Parathyroid adenoma (tissue), 2 donors: ENCODE data around the gene TLR1.
A peak's percentile ranks its signal among the peaks of the same experiment; 100 is the strongest.

Source experiments
- H2AFZ ChIP-seq: fragments of 300-600 bp; sonication (generic); one replicate; pipeline ENCODE4 v1.7.0; 2017; ENCODE audit warnings: antibody characterized with exemption, mild to moderate bottlenecking
- H3K27ac ChIP-seq: fragments of 300-600 bp; sonication (generic); one replicate; pipeline ENCODE4 v1.7.0; 2017
- H3K27me3 ChIP-seq: fragments of 300-600 bp; sonication (generic); one replicate; pipeline ENCODE4 v1.7.0; 2017; ENCODE audit warnings: low read length; ENCODE audit not compliant: control insufficient read depth, insufficient read depth
- H3K36me3 ChIP-seq: fragments of 300-600 bp; sonication (generic); one replicate; pipeline ENCODE4 v1.7.0; 2017; ENCODE audit warnings: low read length; ENCODE audit not compliant: control insufficient read depth, insufficient read depth
- H3K4me1 ChIP-seq: fragments of 300-600 bp; sonication (generic); one replicate; pipeline ENCODE4 v1.7.0; 2017; ENCODE audit warnings: control low read depth
- H3K4me2 ChIP-seq: fragments of 300-600 bp; sonication (generic); one replicate; pipeline ENCODE4 v1.7.0; 2017; ENCODE audit warnings: low read length
- H3K4me3 ChIP-seq: fragments of 300-600 bp; sonication (generic); one replicate; pipeline ENCODE4 v1.7.0; 2017; ENCODE audit warnings: low read depth, low read length
- H3K79me2 ChIP-seq: fragments of 300-600 bp; sonication (generic); one replicate; pipeline ENCODE4 v1.7.0; 2017; ENCODE audit warnings: control low read depth
- H3K9ac ChIP-seq: fragments of 300-600 bp; sonication (generic); one replicate; pipeline ENCODE4 v1.7.0; 2017; ENCODE audit warnings: mild to moderate bottlenecking
- H3K9me3 ChIP-seq: fragments of 300-600 bp; sonication (generic); one replicate; pipeline ENCODE4 v1.7.0; 2017; ENCODE audit warnings: low read length; ENCODE audit not compliant: control insufficient read depth
- TF ChIP-seq, protein P1 (sequence below): fragments of 300-600 bp; sonication (generic); IDR thresholded peaks from one replicate; pipeline ENCODE4 v1.7.0; 2017; ENCODE audit warnings: antibody characterized with exemption, mild to moderate bottlenecking
- donor health status: primary hyperparathyroidism.

TLR1 gene

DNA sequence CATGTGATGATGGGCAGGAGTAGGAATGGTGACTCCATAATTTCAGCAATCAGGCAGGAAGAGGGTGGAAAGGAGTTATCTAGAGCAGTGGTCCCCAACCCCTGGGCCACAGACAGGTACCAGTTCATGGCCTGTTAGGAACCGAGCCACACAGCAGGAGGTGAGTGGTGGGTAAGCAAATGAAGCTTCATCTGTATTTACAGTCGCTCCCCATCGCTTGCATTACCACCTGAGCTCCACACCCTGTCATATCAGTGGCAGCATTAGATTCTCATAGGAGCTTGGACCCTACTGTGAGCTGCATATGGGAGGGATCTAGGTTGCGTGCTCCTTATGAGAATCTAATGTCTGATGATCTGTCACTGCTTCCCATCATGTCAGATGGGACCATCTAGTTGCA is 20.4 kb downstream of the TLR1 start:
- Histone ChIP-seq H3K4me1 (no peaks in the 10 kb centered on the region), H3K4me2 (no peak overlapping the region), H2AFZ (no peak overlapping the region), H3K36me3 (no peaks in the 10 kb centered on the region), H3K79me2 (no peaks in the 10 kb centered on the region), H3K27me3 (no peaks in the 10 kb centered on the region), H3K27ac (no peak overlapping the region), H3K9me3 (no peaks in the 10 kb centered on the region), H3K4me3 (no peak overlapping the region), H3K9ac (no peak overlapping the region)
- TF ChIP-seq, protein P1, sequence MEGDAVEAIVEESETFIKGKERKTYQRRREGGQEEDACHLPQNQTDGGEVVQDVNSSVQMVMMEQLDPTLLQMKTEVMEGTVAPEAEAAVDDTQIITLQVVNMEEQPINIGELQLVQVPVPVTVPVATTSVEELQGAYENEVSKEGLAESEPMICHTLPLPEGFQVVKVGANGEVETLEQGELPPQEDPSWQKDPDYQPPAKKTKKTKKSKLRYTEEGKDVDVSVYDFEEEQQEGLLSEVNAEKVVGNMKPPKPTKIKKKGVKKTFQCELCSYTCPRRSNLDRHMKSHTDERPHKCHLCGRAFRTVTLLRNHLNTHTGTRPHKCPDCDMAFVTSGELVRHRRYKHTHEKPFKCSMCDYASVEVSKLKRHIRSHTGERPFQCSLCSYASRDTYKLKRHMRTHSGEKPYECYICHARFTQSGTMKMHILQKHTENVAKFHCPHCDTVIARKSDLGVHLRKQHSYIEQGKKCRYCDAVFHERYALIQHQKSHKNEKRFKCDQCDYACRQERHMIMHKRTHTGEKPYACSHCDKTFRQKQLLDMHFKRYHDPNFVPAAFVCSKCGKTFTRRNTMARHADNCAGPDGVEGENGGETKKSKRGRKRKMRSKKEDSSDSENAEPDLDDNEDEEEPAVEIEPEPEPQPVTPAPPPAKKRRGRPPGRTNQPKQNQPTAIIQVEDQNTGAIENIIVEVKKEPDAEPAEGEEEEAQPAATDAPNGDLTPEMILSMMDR = no peak

GRCh38 chr4:38783109-38783460 is 21.5 kb downstream of the TLR1 start:
- Histone ChIP-seq H3K9me3 (no peaks in the 10 kb centered on the region), H3K4me1 (no peaks in the 10 kb centered on the region), H3K4me2 (no peak overlapping the region), H3K9ac (no peak overlapping the region), H3K27ac (no peak overlapping the region), H2AFZ (no peak overlapping the region), H3K36me3 (no peaks in the 10 kb centered on the region), H3K79me2 (no peaks in the 10 kb centered on the region), H3K4me3 (no peak overlapping the region), H3K27me3 (no peaks in the 10 kb centered on the region)
- TF ChIP-seq, protein P1 = no peak

DNA sequence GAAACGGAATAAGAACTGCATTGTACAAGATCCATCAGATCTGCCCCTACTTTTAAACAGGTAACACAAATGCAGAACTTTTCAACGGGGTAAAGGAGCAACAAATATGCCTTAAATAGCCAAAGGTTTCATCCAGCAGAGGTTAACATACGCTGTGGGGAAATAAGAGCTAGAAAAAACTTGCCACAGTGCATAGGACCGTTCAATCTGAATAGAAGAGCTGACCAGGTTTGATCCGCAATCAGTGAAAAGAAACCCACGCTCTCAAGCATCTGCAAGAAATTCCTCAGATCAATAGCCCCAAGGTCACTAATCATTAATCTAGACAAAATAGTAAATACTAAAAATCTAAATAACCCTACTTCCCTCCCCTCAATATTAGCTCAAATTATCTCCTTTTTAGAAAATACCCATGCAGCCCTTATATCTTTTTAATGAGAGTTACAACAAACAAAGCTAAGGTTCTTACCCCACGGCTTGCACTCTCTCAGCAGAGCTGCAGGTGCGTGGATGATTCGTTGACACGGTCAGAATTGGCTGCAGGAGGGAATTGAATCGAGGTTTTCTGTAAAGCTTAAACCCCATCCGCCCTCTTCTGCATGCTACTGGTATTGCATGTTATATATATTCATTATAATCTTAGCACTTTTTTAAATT is 22.0 kb downstream of the TLR1 start, which contains the start of gene TLR10:
Gene TLR10, minus strand, starts transcription at position 539 of the 657 bp plus-strand sequence. CDS start 7,400 bp downstream, outside the sequence.
- Histone ChIP-seq H3K36me3 (no peaks in the 10 kb centered on the region), H2AFZ (no peak within 1 kb of the TSS), H3K79me2 (no peaks in the 10 kb centered on the region), H3K9me3 (no peaks in the 10 kb centered on the region), H3K4me3 (no peak within 1 kb of the TSS), H3K9ac (no peak within 1 kb of the TSS), H3K4me2 (no peak within 1 kb of the TSS), H3K27ac (no peak within 1 kb of the TSS), H3K4me1 (no peaks in the 10 kb centered on the region), H3K27me3 (no peaks in the 10 kb centered on the region)
- TF ChIP-seq, protein P1 = peak; percentile 56

GRCh38 chr4:38781854-38782261 is 22.7 kb downstream of the TLR1 start:
- H3K27me3 ChIP-seq = no peaks in the 10 kb centered on the region
- H3K4me1 ChIP-seq = no peaks in the 10 kb centered on the region
- H3K9ac ChIP-seq = no peak overlapping the region
- TF ChIP-seq, protein P1 = no peak
- H3K4me2 ChIP-seq = no peak overlapping the region
- H3K79me2 ChIP-seq = no peaks in the 10 kb centered on the region
- no peak overlapping the region for H2AFZ ChIP-seq
- no peaks in the 10 kb centered on the region for H3K9me3 ChIP-seq
- H3K27ac ChIP-seq = no peak overlapping the region
- no peak overlapping the region for H3K4me3 ChIP-seq
- no peaks in the 10 kb centered on the region for H3K36me3 ChIP-seq
